HG02970 (cell line): ENCODE results near the gene NOS1.
"Not testable (repeated sequence)": the region's sequence is repeated elsewhere in the genome, so short reads cannot be mapped to it uniquely, and the experiment has no call there.

Source experiments
- ATAC-seq: cut with Tn5 transposase; IDR thresholded peaks from one replicate; pipeline ENCODE4 v1.9.1; 2021; ENCODE audit warnings: mild to moderate bottlenecking, moderate library complexity, moderate number of reproducible peaks; ENCODE audit not compliant: unreplicated experiment, low FRiP score

NOS1 gene

DNA sequence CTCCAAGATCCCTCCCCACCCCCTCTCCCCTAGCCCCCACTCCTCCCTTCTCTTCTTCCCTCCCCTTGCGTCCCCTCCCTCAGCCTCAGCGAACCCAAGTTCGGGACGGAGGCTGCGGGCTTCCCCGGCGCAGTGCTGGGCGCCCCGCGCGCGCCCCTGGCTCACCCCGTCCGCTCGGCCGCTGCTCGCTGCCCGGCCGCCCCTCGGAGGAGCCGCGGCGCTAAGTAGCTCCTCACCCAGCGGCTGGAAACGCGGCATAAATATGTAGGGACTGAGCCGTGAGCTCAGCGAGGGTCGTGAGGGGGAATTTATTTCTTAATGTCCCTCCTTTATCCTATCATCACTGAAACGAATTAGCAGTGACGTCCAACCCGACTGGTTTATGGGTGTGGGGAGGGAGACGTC lies at the start of gene NOS1:
TSS of gene NOS1 (minus strand) at position 280 of the 405 bp plus-strand sequence. CDS start 30,557 bp downstream, outside the sequence.
- no peak for ATAC-seq

- no peak for ATAC-seq
These were observed 47.9 kb upstream of the NOS1 start for GRCh38 chr12:117409286-117409685.

- no peak for ATAC-seq
These were observed 46.9 kb upstream of the NOS1 start for GRCh38 chr12:117408161-117408791.

- ATAC-seq = no peak
These were observed 43.5 kb upstream of the NOS1 start for GRCh38 chr12:117404940-117405339.

DNA sequence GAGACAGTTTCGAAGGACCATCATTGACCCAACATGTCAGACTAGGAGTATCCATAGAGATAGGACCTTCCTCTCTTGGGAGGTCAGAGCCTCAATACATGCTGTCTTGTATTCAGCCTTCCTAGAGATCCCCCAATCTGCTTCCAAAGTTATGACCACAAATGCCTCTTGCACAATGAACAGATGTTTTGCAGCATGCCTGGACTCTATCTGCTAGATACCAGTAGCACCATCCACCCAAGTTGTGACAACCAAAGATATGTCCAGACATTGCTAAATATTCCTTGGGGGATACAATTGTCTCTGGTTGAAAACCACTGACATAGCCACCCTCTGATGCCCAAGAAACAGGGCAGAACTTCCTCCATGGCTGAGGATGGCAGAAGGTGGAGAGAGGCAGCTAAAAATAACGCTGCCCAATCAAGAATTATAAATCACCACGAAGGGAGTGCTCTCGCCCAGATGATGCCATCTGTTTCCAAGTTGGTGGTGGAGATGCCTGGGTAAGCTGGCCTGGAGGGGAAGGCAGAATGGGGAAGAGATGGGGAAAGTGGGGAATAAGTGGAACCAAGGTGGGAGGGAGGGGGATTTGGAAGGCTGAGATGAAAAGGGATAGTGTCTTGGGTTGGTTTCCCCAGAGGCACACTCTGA lies 42.9 kb upstream of the NOS1 start:
- ATAC-seq = no peak

DNA sequence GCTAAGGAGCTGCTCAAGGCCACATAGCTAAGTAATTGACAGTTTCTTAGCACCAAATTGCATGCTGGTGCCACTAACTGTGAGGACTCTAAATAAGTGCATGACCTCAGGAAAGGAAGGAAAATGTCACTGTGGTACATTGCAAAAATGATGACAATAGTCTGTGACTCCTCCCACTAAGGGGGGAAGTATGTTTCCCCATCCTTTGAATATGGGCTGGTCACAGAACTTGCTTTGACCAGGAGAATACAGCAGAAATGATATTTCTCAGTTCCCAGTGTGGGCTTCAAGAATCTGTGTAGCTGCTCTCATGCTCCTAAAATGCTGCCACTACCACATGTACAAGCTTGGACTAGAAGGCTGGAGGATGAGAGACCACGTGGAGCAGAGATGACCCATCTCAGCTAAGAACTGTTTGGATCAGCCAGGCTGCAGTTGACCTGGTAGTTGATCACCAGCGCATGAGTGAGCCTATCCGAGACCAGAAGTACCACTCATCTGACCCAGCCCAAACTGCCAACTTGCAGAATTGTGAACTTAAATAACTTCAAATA lies 42.2 kb upstream of the NOS1 start:
- no peak for ATAC-seq

DNA sequence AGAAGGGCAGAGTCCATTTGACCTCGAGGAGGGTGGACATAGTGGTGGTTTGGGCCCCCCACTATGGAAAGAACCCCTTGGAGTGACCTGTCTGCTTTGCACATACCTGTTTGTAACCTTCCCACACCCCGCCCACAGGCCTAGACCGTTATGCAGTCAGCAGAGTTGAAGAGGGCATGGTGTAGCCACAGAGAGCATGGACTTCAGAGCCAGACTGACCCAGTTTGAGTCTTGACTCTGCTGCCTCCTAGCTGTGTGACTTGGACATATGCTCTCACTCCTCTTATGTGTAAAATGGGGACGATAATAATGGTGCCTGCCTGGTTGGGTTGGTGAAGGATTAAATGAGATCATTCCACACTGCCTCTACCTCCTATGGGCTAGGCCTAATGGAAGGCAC lies 40.9 kb upstream of the NOS1 start:
- no peak for ATAC-seq

- no peak for ATAC-seq
These were observed 39.5 kb upstream of the NOS1 start for GRCh38 chr12:117400912-117401311.

- ATAC-seq = not testable (repeated sequence)
These were observed 37.1 kb upstream of the NOS1 start for GRCh38 chr12:117398482-117398881.

- no peak for ATAC-seq
These were observed 34.3 kb upstream of the NOS1 start for GRCh38 chr12:117395766-117396165.

GRCh38 chr12:117394491-117394890 lies 33.1 kb upstream of the NOS1 start:
- no peak for ATAC-seq

DNA sequence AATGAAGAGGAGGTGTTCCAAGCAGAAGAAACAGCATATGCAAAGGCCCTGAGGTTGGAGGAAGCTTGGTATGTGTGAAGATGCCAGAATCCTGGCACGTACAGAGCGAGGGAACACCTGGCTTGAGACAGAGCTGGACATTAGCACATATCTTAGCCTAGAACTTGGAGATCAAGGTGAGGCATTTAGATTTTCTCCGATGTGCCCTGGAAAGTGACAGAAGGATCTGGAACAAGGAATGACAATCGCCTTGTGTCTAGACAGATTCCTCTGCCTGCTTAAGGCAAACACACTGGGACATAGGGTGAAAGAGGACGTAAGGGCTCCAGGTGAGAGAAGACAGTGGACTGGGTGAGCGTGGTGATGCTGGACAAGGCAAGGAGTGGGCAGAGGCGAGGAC lies 32.2 kb upstream of the NOS1 start:
- ATAC-seq = no peak

- ATAC-seq = no peak
These were observed 29.4 kb upstream of the NOS1 start for GRCh38 chr12:117390866-117391265.

GRCh38 chr12:117388951-117389446 lies 27.6 kb upstream of the NOS1 start:
- ATAC-seq = no peak

- no peak for ATAC-seq
These were observed 26.4 kb upstream of the NOS1 start for GRCh38 chr12:117387832-117388231.

DNA sequence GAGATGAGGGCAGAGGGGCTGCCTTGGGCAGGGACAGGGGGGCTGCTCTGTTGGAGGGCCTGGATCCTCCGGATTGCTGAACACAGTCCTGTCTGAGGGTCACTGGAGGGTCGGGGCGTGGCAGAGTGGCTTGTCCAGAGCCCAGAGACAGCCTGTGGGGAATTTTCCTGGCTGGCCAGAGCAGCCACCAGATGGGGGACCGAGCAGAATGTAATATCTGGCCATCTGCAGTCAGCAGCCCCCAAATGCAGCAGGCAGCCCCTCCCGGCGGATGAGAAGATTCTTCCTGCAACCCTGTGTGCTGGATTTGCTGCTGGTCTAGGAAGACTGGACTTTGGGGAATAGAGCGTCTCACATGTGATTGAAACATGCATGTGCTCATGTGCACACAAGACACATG lies 23.3 kb upstream of the NOS1 start:
- no peak for ATAC-seq

- ATAC-seq = no peak
These were observed 18.7 kb upstream of the NOS1 start for GRCh38 chr12:117380083-117380482.

DNA sequence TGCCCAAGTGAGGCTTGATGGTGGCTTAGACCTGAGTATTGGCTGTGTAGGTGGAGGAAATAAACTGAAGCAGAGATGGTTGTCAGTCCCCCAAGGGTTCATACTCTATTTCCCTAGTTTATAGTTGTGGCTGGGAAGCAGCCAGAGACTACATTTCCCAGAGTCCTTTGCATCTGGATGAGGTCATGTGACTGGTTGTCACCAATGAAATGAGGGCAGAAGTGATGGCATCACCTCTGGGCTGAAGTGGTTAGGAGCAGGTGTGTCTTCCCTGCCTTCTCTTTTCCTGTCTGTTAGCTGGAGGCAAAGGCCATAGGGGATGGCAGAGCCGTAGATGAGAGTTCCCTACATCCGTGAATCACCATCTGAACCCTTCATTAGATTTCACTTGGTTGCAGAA lies 16.3 kb upstream of the NOS1 start:
- ATAC-seq = no peak

GRCh38 chr12:117370588-117370987 lies 9.2 kb upstream of the NOS1 start:
- ATAC-seq = no peak

DNA sequence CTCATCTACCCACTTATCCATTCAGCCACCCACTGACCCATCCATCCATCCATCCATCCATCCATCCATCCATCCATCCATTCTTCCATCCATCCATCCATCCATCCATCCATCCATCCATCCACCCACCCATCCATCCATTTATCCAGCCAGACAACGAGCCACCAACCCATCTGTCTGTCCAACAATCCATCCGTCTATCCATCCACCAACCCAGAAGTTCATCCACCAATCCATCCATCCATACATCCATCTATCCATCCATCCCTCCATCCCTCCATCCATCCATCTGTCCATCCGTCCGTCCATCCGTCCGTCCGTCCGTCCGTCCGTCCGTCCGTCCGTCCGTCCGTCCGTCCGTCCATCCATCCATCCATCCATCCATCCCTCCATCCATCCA lies 8.6 kb upstream of the NOS1 start:
- not testable (repeated sequence) for ATAC-seq

GRCh38 chr12:117367006-117367638 lies 5.7 kb upstream of the NOS1 start:
- no peak for ATAC-seq
